IPS-15b (cell line): ENCODE results near the gene CFLAR.
"Not testable (repeated sequence)": the region's sequence is repeated elsewhere in the genome, so short reads cannot be mapped to it uniquely, and the experiment has no call there.

Experiments
- H3K27me3 ChIP-seq: one replicate; pipeline ENCODE4 v1.6.1; 2013; ENCODE audit warnings: low read length; ENCODE audit not compliant: control insufficient read depth, insufficient read depth
- H3K36me3 ChIP-seq: one replicate; pipeline ENCODE4 v1.6.1; 2013; ENCODE audit warnings: low read length; ENCODE audit not compliant: control insufficient read depth, insufficient read depth
- H3K4me1 ChIP-seq: one replicate; pipeline ENCODE4 v1.6.1; 2013; ENCODE audit warnings: mild to moderate bottlenecking, low read length; ENCODE audit not compliant: control insufficient read depth, insufficient read depth
- H3K4me3 ChIP-seq: one replicate; pipeline ENCODE4 v1.5.1; 2013; ENCODE audit warnings: low read depth, low read length
- H3K9ac ChIP-seq: one replicate; pipeline ENCODE4 v1.6.1; 2013; ENCODE audit warnings: low read depth, mild to moderate bottlenecking, low read length
- H3K9me3 ChIP-seq: one replicate; pipeline ENCODE4 v1.6.1; 2013; ENCODE audit warnings: mild to moderate bottlenecking, low read length; ENCODE audit not compliant: control insufficient read depth, insufficient read depth

Gene CFLAR

GRCh38 chr2:201174687-201175086, 58.7 kb downstream of the CFLAR start:
- Histone ChIP-seq H3K4me3 (no peak overlapping the region), H3K9ac (no peak overlapping the region), H3K27me3 (no peaks in the 10 kb centered on the region), H3K36me3 (peaks cover 3% of the 10 kb centered on the region), H3K9me3 (no peaks in the 10 kb centered on the region), H3K4me1 (peaks cover 9% of the 10 kb centered on the region)

- Histone ChIP-seq H3K4me3 (no peak overlapping the region), H3K9ac (no peak overlapping the region), H3K4me1 (peaks cover 9% of the 10 kb centered on the region), H3K27me3 (no peaks in the 10 kb centered on the region), H3K36me3 (peaks cover 3% of the 10 kb centered on the region), H3K9me3 (no peaks in the 10 kb centered on the region)
These were observed 60.1 kb downstream of the CFLAR start for GRCh38 chr2:201176081-201176481.

GRCh38 chr2:201180010-201180409, 64.0 kb downstream of the CFLAR start:
- Histone ChIP-seq H3K27me3 (no peaks in the 10 kb centered on the region), H3K4me3 (no peak overlapping the region), H3K4me1 (peaks cover 4% of the 10 kb centered on the region), H3K9me3 (no peaks in the 10 kb centered on the region), H3K9ac (no peak overlapping the region), H3K36me3 (peaks cover 3% of the 10 kb centered on the region)

GRCh38 chr2:201182650-201183364, 66.8 kb downstream of the CFLAR start, which contains the start of gene CASP10:
Gene CASP10, plus strand, starts transcription at chr2:201183141. Its CDS starts 2,637 bp downstream, at chr2:201185778.
- H3K27me3 ChIP-seq, result no peaks in the 10 kb centered on the region
- peak within 1 kb of the TSS; percentile 14 for H3K4me3 ChIP-seq
- H3K9ac ChIP-seq, result peak within 1 kb of the TSS; percentile 29

GRCh38 chr2:201183365-201183727, 67.4 kb downstream of the CFLAR start:
- peaks cover 3% of the 10 kb centered on the region for H3K36me3 ChIP-seq
- peak overlapping the region; percentile 14 for H3K4me3 ChIP-seq
- no peaks in the 10 kb centered on the region for H3K9me3 ChIP-seq
- H3K4me1 ChIP-seq, result no peaks in the 10 kb centered on the region
- H3K9ac ChIP-seq, result peak overlapping the region; percentile 29
- H3K27me3 ChIP-seq, result no peaks in the 10 kb centered on the region

More at GRCh38 chr2:201182650-201183364, 66.8 kb downstream of the CFLAR start, which contains the start of gene CASP10:
- H3K4me1 ChIP-seq, result no peaks in the 10 kb centered on the region
- peaks cover 3% of the 10 kb centered on the region for H3K36me3 ChIP-seq
- no peaks in the 10 kb centered on the region for H3K9me3 ChIP-seq

- not testable (repeated sequence) for H3K27me3 ChIP-seq, H3K9me3 ChIP-seq, H3K4me3 ChIP-seq, H3K4me1 ChIP-seq, H3K36me3 ChIP-seq, H3K9ac ChIP-seq
These were observed 67.9 kb downstream of the CFLAR start for GRCh38 chr2:201183835-201184234.

- H3K4me3 ChIP-seq, H3K4me1 ChIP-seq, H3K9me3 ChIP-seq, H3K27me3 ChIP-seq, H3K36me3 ChIP-seq, H3K9ac ChIP-seq: not testable (repeated sequence)
These were observed 68.3 kb downstream of the CFLAR start for GRCh38 chr2:201184248-201184647.

GRCh38 chr2:201185863-201186262, 69.9 kb downstream of the CFLAR start:
- H3K4me1 ChIP-seq, result no peaks in the 10 kb centered on the region
- no peaks in the 10 kb centered on the region for H3K27me3 ChIP-seq
- H3K36me3 ChIP-seq, result no peaks in the 10 kb centered on the region
- no peak overlapping the region for H3K4me3 ChIP-seq
- H3K9me3 ChIP-seq, result no peaks in the 10 kb centered on the region
- no peak overlapping the region for H3K9ac ChIP-seq

- Histone ChIP-seq H3K4me1 (no peaks in the 10 kb centered on the region), H3K4me3 (no peak overlapping the region), H3K36me3 (no peaks in the 10 kb centered on the region), H3K9ac (no peak overlapping the region), H3K9me3 (no peaks in the 10 kb centered on the region), H3K27me3 (no peaks in the 10 kb centered on the region)
These were observed 71.0 kb downstream of the CFLAR start for GRCh38 chr2:201186982-201187381.

GRCh38 chr2:201188449-201188848, 72.5 kb downstream of the CFLAR start:
- no peaks in the 10 kb centered on the region for H3K36me3 ChIP-seq
- no peaks in the 10 kb centered on the region for H3K27me3 ChIP-seq
- no peaks in the 10 kb centered on the region for H3K9me3 ChIP-seq
- H3K4me1 ChIP-seq, result no peaks in the 10 kb centered on the region
- no peak overlapping the region for H3K9ac ChIP-seq
- no peak overlapping the region for H3K4me3 ChIP-seq

- Histone ChIP-seq H3K4me3 (no peak overlapping the region), H3K9ac (no peak overlapping the region), H3K36me3 (no peaks in the 10 kb centered on the region), H3K27me3 (no peaks in the 10 kb centered on the region), H3K4me1 (no peaks in the 10 kb centered on the region), H3K9me3 (no peaks in the 10 kb centered on the region)
These were observed 75.3 kb downstream of the CFLAR start for GRCh38 chr2:201191132-201191875.

GRCh38 chr2:201194097-201194496, 78.1 kb downstream of the CFLAR start:
- Histone ChIP-seq H3K4me1 (no peaks in the 10 kb centered on the region), H3K9me3 (no peaks in the 10 kb centered on the region), H3K4me3 (no peak overlapping the region), H3K9ac (no peak overlapping the region), H3K36me3 (no peaks in the 10 kb centered on the region), H3K27me3 (no peaks in the 10 kb centered on the region)
